GM21367 (cell line): ENCODE results near the gene BOD1L2.

Experiments used
- ATAC-seq: cut with Tn5 transposase; IDR thresholded peaks from one replicate; pipeline ENCODE4 v1.9.1; 2021; ENCODE audit not compliant: unreplicated experiment

Gene BOD1L2

GRCh38 chr18:57149531-57149930, 2.6 kb downstream of the BOD1L2 start:
- ATAC-seq: no peak

GRCh38 chr18:57150081-57150480, 3.2 kb downstream of the BOD1L2 start:
- no peak for ATAC-seq

- no peak for ATAC-seq
These were observed 3.9 kb downstream of the BOD1L2 start for GRCh38 chr18:57150828-57151227.

GRCh38 chr18:57154191-57154830, 7.4 kb downstream of the BOD1L2 start:
- ATAC-seq: no peak

GRCh38 chr18:57164401-57164800, 17.5 kb downstream of the BOD1L2 start:
- ATAC-seq: no peak

- ATAC-seq: no peak
These were observed 20.9 kb downstream of the BOD1L2 start for GRCh38 chr18:57167617-57168308.

- ATAC-seq: no peak
These were observed 24.1 kb downstream of the BOD1L2 start for GRCh38 chr18:57171026-57171425.

GRCh38 chr18:57175532-57175931, 28.6 kb downstream of the BOD1L2 start:
- ATAC-seq: no peak

GRCh38 chr18:57185434-57185833, 38.5 kb downstream of the BOD1L2 start:
- ATAC-seq: no peak

- no peak for ATAC-seq
These were observed 42.1 kb downstream of the BOD1L2 start for GRCh38 chr18:57188851-57189557.

- ATAC-seq: no peak
These were observed 43.1 kb downstream of the BOD1L2 start for GRCh38 chr18:57190026-57190425.

GRCh38 chr18:57194070-57194469, 47.2 kb downstream of the BOD1L2 start:
- no peak for ATAC-seq

- no peak for ATAC-seq
These were observed 47.7 kb downstream of the BOD1L2 start for GRCh38 chr18:57194622-57195021.

GRCh38 chr18:57195341-57195740, 48.5 kb downstream of the BOD1L2 start:
- no peak for ATAC-seq

- no peak for ATAC-seq
These were observed 50.4 kb downstream of the BOD1L2 start for GRCh38 chr18:57197261-57197660.

- no peak for ATAC-seq
These were observed 51.2 kb downstream of the BOD1L2 start for GRCh38 chr18:57198073-57198472.
